SK-N-SH (cell line): ENCODE results near the gene BLOC1S1. TPM values are rescaled to one million over a fixed set of nuclear protein-coding genes. Genes with fewer than 3 reads are reported as not detected.

Experiments used
- CTCF ChIA-PET: fragments of 300-600, 350-600 bp; formaldehyde crosslinking; extraction: SDS; loops from one replicate; lab custom pipeline; 2021; lab: Yijun Ruan, JAX
- POLR2A ChIA-PET: fragments of 350-600 bp; sonication (Branson Sonifier 250); formaldehyde crosslinking; extraction: SDS; loops from one replicate; lab custom pipeline; 2020; ENCODE audit warnings: antibody characterized with exemption, inconsistent platforms; lab: Yijun Ruan, JAX
- DNase-seq: peaks from one replicate; pipeline ENCODE4 v3.0.0; 2012
- H2AFZ ChIP-seq: fragments of 200-600 bp; sonication (generic); 2 replicates; pipeline ENCODE4 v1.8.1; 2016; ENCODE audit warnings: antibody characterized with exemption, mild to moderate bottlenecking, low read depth
- H3F3A ChIP-seq: fragments of 200-600 bp; sonication (generic); replicated peaks from 2 replicates; pipeline ENCODE3; 2016; ENCODE audit warnings: antibody characterized with exemption, mild to moderate bottlenecking; ENCODE audit not compliant: insufficient read depth
- H3K27ac ChIP-seq, 2 experiments: fragments of 200-500 bp in 1 of 2; fragments of 200-600 bp in 1 of 2; sonication (Bioruptor generic) in 1 of 2; sonication (generic), shearing (Covaris generic) in 1 of 2; 2 replicates each; pipeline versions ENCODE4 v1.5.1 to v1.6.1; 2014 to 2016; ENCODE audit warnings: low read depth in 2 of 2, inconsistent platforms in 1 of 2, low read length in 1 of 2, mild to moderate bottlenecking in 1 of 2, mixed read lengths in 1 of 2
- H3K27me3 ChIP-seq: fragments of 200-600 bp; sonication (generic), shearing (Covaris generic); 2 replicates; pipeline ENCODE4 v1.6.1; 2016; ENCODE audit warnings: mixed run types; ENCODE audit not compliant: insufficient read depth
- H3K36me3 ChIP-seq, 2 experiments: fragments of 200-500 bp in 1 of 2; fragments of 200-600 bp in 1 of 2; sonication (Bioruptor generic) in 1 of 2; sonication (generic) in 1 of 2; replicated peaks in 1 of 2; 2 replicates each; pipeline versions ENCODE3 to v1.5.1; 2014 to 2016; ENCODE audit warnings: low read length in 1 of 2, mild to moderate bottlenecking in 1 of 2; ENCODE audit not compliant: insufficient read depth in 2 of 2, control insufficient read depth in 1 of 2
- H3K4me1 ChIP-seq, 2 experiments: fragments of 200-500 bp in 1 of 2; fragments of 200-600 bp in 1 of 2; sonication (Bioruptor generic) in 1 of 2; sonication (generic), shearing (Covaris generic) in 1 of 2; 2 replicates each; pipeline versions ENCODE4 v1.5.1 to v1.6.1; 2014 to 2016; ENCODE audit warnings: low read depth in 1 of 2, low read length in 1 of 2, mixed run types in 1 of 2; ENCODE audit not compliant: insufficient read depth in 2 of 2, control insufficient read depth in 1 of 2
- H3K4me2 ChIP-seq: fragments of 200-600 bp; sonication (generic), shearing (Covaris generic); 2 replicates; pipeline ENCODE4 v1.6.1; 2017; ENCODE audit warnings: mixed run types
- H3K4me3 ChIP-seq, 2 experiments: fragments of 200-500 bp in 1 of 2; fragments of 200-600 bp in 1 of 2; sonication (Bioruptor generic) in 1 of 2; sonication (generic), shearing (Covaris generic) in 1 of 2; 2 replicates each; pipeline versions ENCODE4 v1.5.1 to v1.8.1; 2014 to 2016; ENCODE audit warnings: low read depth in 2 of 2, inconsistent platforms in 1 of 2, low read length in 1 of 2, mild to moderate bottlenecking in 1 of 2, mixed read lengths in 1 of 2, moderate library complexity in 1 of 2
- H3K79me2 ChIP-seq: fragments of 200-600 bp; sonication (generic); 2 replicates; pipeline ENCODE4 v1.8.1; 2017; ENCODE audit warnings: mild to moderate bottlenecking; ENCODE audit not compliant: insufficient read depth
- H3K9ac ChIP-seq: fragments of 200-600 bp; sonication (generic); 2 replicates; pipeline ENCODE4 v1.6.1; 2017; ENCODE audit warnings: mixed run types
- H3K9me2 ChIP-seq: fragments of 200-600 bp; sonication (generic); 2 replicates; pipeline ENCODE4 v1.6.1; 2017; ENCODE audit warnings: mixed run types
- H3K9me3 ChIP-seq: fragments of 200-600 bp; sonication (generic); 2 replicates; pipeline ENCODE4 v1.6.1; 2017; ENCODE audit warnings: mixed run types, mild to moderate bottlenecking, moderate library complexity
- H4K20me1 ChIP-seq: fragments of 200-600 bp; sonication (generic); 2 replicates; pipeline ENCODE4 v1.6.1; 2017; ENCODE audit warnings: mild to moderate bottlenecking, mixed run types; ENCODE audit not compliant: insufficient read depth
- CHD2 ChIP-seq: fragments of 150-350 bp; IDR thresholded peaks from 2 replicates; pipeline ENCODE4 v1.6.1; 2018; ENCODE audit warnings: low read length; ENCODE audit not compliant: partially characterized antibody
- GATA2 ChIP-seq: sonication (generic); formaldehyde crosslinking; IDR thresholded peaks from 2 replicates; pipeline ENCODE4 v1.5.0; 2020; ENCODE audit warnings: mild to moderate bottlenecking, missing genetic modification reagents
- MAX ChIP-seq: IDR thresholded peaks from 2 replicates; pipeline ENCODE4 v1.4.0; 2012; ENCODE audit warnings: low read depth
- MXI1 ChIP-seq: IDR thresholded peaks from 2 replicates; pipeline ENCODE4 v1.6.1; 2012; ENCODE audit warnings: mild to moderate bottlenecking, low read depth, low read length, improper control_type of control experiment
- POLR2AphosphoS5 ChIP-seq: IDR thresholded peaks from 2 replicates; pipeline ENCODE4 v1.6.1; 2012; ENCODE audit warnings: low read depth, low read length
- SIN3A ChIP-seq: IDR thresholded peaks from 2 replicates; pipeline ENCODE4 v1.6.1; 2012; ENCODE audit warnings: low read depth, mild to moderate bottlenecking, low read length, moderate library complexity, borderline replicate concordance
- TAF1 ChIP-seq: IDR thresholded peaks from 2 replicates; pipeline ENCODE4 v1.6.1; 2012; ENCODE audit warnings: low read depth, mild to moderate bottlenecking, low read length, moderate library complexity, borderline replicate concordance
- TEAD4 ChIP-seq: IDR thresholded peaks from 2 replicates; pipeline ENCODE4 v1.4.0; 2012; ENCODE audit warnings: mild to moderate bottlenecking, borderline replicate concordance; ENCODE audit not compliant: insufficient read depth
- WGBS: methylation state at CpG from one replicate; pipeline ENCODE4 v1.1.6; 2017; ENCODE audit warnings: low lambda C conversion rate; 5-methylcytosine and 5-hydroxymethylcytosine counted together
- polyA plus RNA-seq, 3 experiments: library from polyadenylated mRNA; depleted of rRNA; stranded (reverse); fragments of >200 nt; gene quantifications; 2 replicates each; pipeline ENCODE4 v1.2.3, GENCODE V29; 2012
- TF ChIP-seq, protein P1 (sequence below): IDR thresholded peaks from 2 replicates; pipeline ENCODE4 v1.4.0; 2012; ENCODE audit warnings: low read depth, borderline replicate concordance
- TF ChIP-seq, protein P2 (sequence below): fragments of 200-600 bp; sonication (generic); IDR thresholded peaks from 2 replicates; pipeline ENCODE4 v1.6.1; 2017; ENCODE audit warnings: antibody characterized with exemption, mild to moderate bottlenecking, moderate library complexity

The BLOC1S1 gene
- polyA plus RNA-seq, 1 of the 3 experiments (the other 2 are of a cell fraction) = 331 TPM

DNA sequence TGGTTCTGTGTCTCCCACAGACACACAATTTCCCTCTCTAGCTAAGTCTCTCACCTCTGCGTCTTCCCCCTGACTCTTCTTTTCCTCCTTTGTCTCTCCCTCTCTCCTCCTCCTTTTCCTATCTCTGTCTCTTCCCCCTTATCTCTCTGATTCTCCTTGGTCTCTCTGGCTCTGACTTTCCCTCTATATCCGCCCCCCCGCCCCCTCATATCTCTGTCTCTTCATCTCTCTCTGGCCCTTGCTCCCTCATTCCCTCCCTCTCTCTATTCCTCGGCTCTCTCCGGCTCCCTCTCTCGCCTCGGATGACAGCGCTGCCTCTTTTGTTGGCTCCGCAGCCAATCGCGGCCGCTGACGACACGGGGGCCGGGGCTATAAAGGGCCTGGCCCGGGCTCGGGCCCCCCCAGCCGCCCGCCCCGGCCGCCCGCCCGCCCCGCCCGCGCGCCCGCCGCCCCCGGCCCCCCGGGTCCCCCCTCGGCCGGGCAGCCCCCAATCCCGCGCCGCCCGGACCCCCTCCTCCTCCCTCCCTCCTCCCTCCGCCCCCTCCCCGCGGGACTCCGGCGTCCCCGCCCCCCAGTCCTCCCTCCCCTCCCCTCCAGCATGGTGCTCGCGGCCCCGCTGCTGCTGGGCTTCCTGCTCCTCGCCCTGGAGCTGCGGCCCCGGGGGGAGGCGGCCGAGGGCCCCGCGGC lies 27.0 kb downstream of the BLOC1S1 start, which contains the start of gene GDF11:
Gene GDF11, plus strand, starts transcription at position 404 of the 687 bp plus-strand sequence. Its CDS starts 195 bp downstream, at position 599.
- peak within 1 kb of the TSS; percentile 77 to 79 for H3K4me3 ChIP-seq
- ChIA-PET POLR2A (interaction anchor here (0.9 to 1.8 kb wide), 4 partner anchors 11 to 87 kb away, joined by 3 to 7 read pairs (median 6); partner anchors contain the start of genes CD63, DNAJC14, ORMDL2 and SARNP), CTCF (interaction anchor here (0.8 to 14.4 kb wide), 9 partner anchors 12 to 253 kb away, joined by 3 to 358 read pairs (median 4); partner anchors contain the start of genes BLOC1S1 and RDH5)
- H3F3A ChIP-seq = peaks cover 26% of the 10 kb centered on the region
- peak within 1 kb of the TSS; percentile 65; the same call in 1 of the 2 replicates for H3K9ac ChIP-seq
- H3K9me2 ChIP-seq = no peaks in the 10 kb centered on the region
- H3K79me2 ChIP-seq = no peaks in the 10 kb centered on the region
- peaks cover 8 to 35% of the 10 kb centered on the region in 2 experiments for H3K4me1 ChIP-seq
- peak within 1 kb of the TSS; percentile 50 to 70; a peak in 2 of 4 replicates for H3K27ac ChIP-seq
- under 1% methylated on average over 16 of the region's 53 CpGs for WGBS
- H3K4me2 ChIP-seq = peak within 1 kb of the TSS; percentile 90
- no peaks in the 10 kb centered on the region for H3K9me3 ChIP-seq
- H2AFZ ChIP-seq = peak within 1 kb of the TSS; percentile 95
- DNase-seq = peak; percentile 91
- no peaks in the 10 kb centered on the region for H3K27me3 ChIP-seq
- peak; percentile 59; the same call in 1 of the 2 replicates for TF ChIP-seq MAX
- TF ChIP-seq GATA2 (CRISPR knock-in tag) = peak; percentile 50; the same call in 1 of the 2 replicates
- TF ChIP-seq, protein P1, sequence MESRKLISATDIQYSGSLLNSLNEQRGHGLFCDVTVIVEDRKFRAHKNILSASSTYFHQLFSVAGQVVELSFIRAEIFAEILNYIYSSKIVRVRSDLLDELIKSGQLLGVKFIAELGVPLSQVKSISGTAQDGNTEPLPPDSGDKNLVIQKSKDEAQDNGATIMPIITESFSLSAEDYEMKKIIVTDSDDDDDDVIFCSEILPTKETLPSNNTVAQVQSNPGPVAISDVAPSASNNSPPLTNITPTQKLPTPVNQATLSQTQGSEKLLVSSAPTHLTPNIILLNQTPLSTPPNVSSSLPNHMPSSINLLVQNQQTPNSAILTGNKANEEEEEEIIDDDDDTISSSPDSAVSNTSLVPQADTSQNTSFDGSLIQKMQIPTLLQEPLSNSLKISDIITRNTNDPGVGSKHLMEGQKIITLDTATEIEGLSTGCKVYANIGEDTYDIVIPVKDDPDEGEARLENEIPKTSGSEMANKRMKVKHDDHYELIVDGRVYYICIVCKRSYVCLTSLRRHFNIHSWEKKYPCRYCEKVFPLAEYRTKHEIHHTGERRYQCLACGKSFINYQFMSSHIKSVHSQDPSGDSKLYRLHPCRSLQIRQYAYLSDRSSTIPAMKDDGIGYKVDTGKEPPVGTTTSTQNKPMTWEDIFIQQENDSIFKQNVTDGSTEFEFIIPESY = no peak
- TF ChIP-seq MXI1 = peak; percentile 75; the same call in 1 of the 2 replicates
- TF ChIP-seq TAF1 = peak; percentile 53
- TF ChIP-seq, protein P2, sequence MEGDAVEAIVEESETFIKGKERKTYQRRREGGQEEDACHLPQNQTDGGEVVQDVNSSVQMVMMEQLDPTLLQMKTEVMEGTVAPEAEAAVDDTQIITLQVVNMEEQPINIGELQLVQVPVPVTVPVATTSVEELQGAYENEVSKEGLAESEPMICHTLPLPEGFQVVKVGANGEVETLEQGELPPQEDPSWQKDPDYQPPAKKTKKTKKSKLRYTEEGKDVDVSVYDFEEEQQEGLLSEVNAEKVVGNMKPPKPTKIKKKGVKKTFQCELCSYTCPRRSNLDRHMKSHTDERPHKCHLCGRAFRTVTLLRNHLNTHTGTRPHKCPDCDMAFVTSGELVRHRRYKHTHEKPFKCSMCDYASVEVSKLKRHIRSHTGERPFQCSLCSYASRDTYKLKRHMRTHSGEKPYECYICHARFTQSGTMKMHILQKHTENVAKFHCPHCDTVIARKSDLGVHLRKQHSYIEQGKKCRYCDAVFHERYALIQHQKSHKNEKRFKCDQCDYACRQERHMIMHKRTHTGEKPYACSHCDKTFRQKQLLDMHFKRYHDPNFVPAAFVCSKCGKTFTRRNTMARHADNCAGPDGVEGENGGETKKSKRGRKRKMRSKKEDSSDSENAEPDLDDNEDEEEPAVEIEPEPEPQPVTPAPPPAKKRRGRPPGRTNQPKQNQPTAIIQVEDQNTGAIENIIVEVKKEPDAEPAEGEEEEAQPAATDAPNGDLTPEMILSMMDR = no peak
- TF ChIP-seq CHD2 = peak; percentile 31
- peak; percentile 54; the same call in 1 of the 2 replicates for TF ChIP-seq SIN3A
- no peak for TF ChIP-seq TEAD4
- peak; percentile 82 for TF ChIP-seq POLR2AphosphoS5
- H4K20me1 ChIP-seq = no peaks in the 10 kb centered on the region
- peaks cover 3% of the 10 kb centered on the region in 2 experiments for H3K36me3 ChIP-seq
